Measurements from ENCODE around the gene CILP2. TPM values are rescaled to one million over a fixed set of nuclear protein-coding genes. Genes with fewer than 3 reads are reported as not detected.

The CILP2 gene
- total RNA-seq, 1 experiment from 2014 or later = 0.77 TPM

- no TSS peak for BruUV-seq (replicated peaks)
- Histone ChIP-seq H3K4me1 (ENCODE audit: insufficient read depth, low read length, poor library complexity, severe bottlenecking) (peaks cover 10% of the 10 kb centered on the region), H3K4me3 (ENCODE audit: low read depth, low read length, poor library complexity, severe bottlenecking) (no peak overlapping the region), H3K27ac (ENCODE audit: low read depth, low read length, poor library complexity, severe bottlenecking) (no peak overlapping the region), H3K27me3 (replicated peaks; ENCODE audit: insufficient read depth, low read depth, low read length, poor library complexity) (no peaks in the 10 kb centered on the region), H3K9me3 (ENCODE audit: low read depth, low read length, poor library complexity, severe bottlenecking) (no peaks in the 10 kb centered on the region), H3K36me3 (ENCODE audit: insufficient read depth, low read length, poor library complexity, severe bottlenecking) (peaks cover 9% of the 10 kb centered on the region)
- TF ChIP-seq EZH2 (IDR thresholded peaks at IDR 0.05; ENCODE audit: borderline replicate concordance, low read depth, low read length, poor library complexity, severe bottlenecking) (no peak), CTCF (conservative IDR thresholded peaks at IDR 0.05; ENCODE audit: low read depth, low read length) (no peak)
- ChIA-PET CTCF (no interaction called here), POLR2A (ENCODE audit: low non-redundant PET) (no interaction called here)
- DNase-seq (ENCODE audit: low spot score) = no peak
- intact Hi-C loops (cut with micrococcal nuclease; ENCODE audit: unreplicated experiment) = no loop called here
Measured at GRCh38 chr19:19526581-19527370, 11.3 kb upstream of the CILP2 start.

GRCh38 chr19:19527371-19527656, 10.8 kb upstream of the CILP2 start:
- ChIA-PET POLR2A (ENCODE audit: low non-redundant PET) (no interaction called here), CTCF (no interaction called here)
- no TSS peak for BruUV-seq (replicated peaks)
- Histone ChIP-seq H3K36me3 (ENCODE audit: insufficient read depth, low read length, poor library complexity, severe bottlenecking) (peaks cover 9% of the 10 kb centered on the region), H3K9me3 (ENCODE audit: low read depth, low read length, poor library complexity, severe bottlenecking) (no peaks in the 10 kb centered on the region), H3K27ac (ENCODE audit: low read depth, low read length, poor library complexity, severe bottlenecking) (no peak overlapping the region), H3K27me3 (replicated peaks; ENCODE audit: insufficient read depth, low read depth, low read length, poor library complexity) (no peaks in the 10 kb centered on the region), H3K4me1 (ENCODE audit: insufficient read depth, low read length, poor library complexity, severe bottlenecking) (peaks cover 10% of the 10 kb centered on the region), H3K4me3 (ENCODE audit: low read depth, low read length, poor library complexity, severe bottlenecking) (no peak overlapping the region)
- intact Hi-C loops (cut with micrococcal nuclease; ENCODE audit: unreplicated experiment) = no loop called here
- no peak for TF ChIP-seq EZH2 (IDR thresholded peaks at IDR 0.05; ENCODE audit: borderline replicate concordance, low read depth, low read length, poor library complexity, severe bottlenecking)
- TF ChIP-seq CTCF (conservative IDR thresholded peaks at IDR 0.05; ENCODE audit: low read depth, low read length) = no peak
- DNase-seq (ENCODE audit: low spot score) = no peak

- intact Hi-C loops (cut with micrococcal nuclease; ENCODE audit: unreplicated experiment) = no loop called here
- no TSS peak for BruUV-seq (replicated peaks)
- H3K4me3 ChIP-seq (ENCODE audit: low read depth, low read length, poor library complexity, severe bottlenecking) = no peak overlapping the region
- ChIA-PET CTCF (no interaction called here), POLR2A (ENCODE audit: low non-redundant PET) (no interaction called here)
- peaks cover 9% of the 10 kb centered on the region for H3K36me3 ChIP-seq (ENCODE audit: insufficient read depth, low read length, poor library complexity, severe bottlenecking)
- H3K4me1 ChIP-seq (ENCODE audit: insufficient read depth, low read length, poor library complexity, severe bottlenecking) = peaks cover 10% of the 10 kb centered on the region
- DNase-seq (ENCODE audit: low spot score) = no peak
- TF ChIP-seq CTCF (conservative IDR thresholded peaks at IDR 0.05; ENCODE audit: low read depth, low read length) = no peak
- no peak for TF ChIP-seq EZH2 (IDR thresholded peaks at IDR 0.05; ENCODE audit: borderline replicate concordance, low read depth, low read length, poor library complexity, severe bottlenecking)
- no peaks in the 10 kb centered on the region for H3K27me3 ChIP-seq (replicated peaks; ENCODE audit: insufficient read depth, low read depth, low read length, poor library complexity)
- H3K27ac ChIP-seq (ENCODE audit: low read depth, low read length, poor library complexity, severe bottlenecking) = no peak overlapping the region
- no peaks in the 10 kb centered on the region for H3K9me3 ChIP-seq (ENCODE audit: low read depth, low read length, poor library complexity, severe bottlenecking)
Measured at GRCh38 chr19:19527674-19528625, 10.1 kb upstream of the CILP2 start.
